SK-N-SH treated with all-trans-retinoic acid at 6 μM for 48 hours (cell line): ENCODE measurements around the gene MAFF.

Experiments used
- ATAC-seq: fragments of 200-7000 bp; cut with Tn5 transposase; 3 replicates; pipeline ENCODE4 v1.9.1; 2020; ENCODE audit warnings: mild to moderate bottlenecking, moderate library complexity
- ARNTL ChIP-seq: fragments of 450-650 bp; formaldehyde crosslinking; IDR thresholded peaks from 2 replicates; pipeline ENCODE4 v1.5.0; 2020; ENCODE audit warnings: low read depth, mild to moderate bottlenecking, moderate library complexity, borderline replicate concordance
- BACH2 ChIP-seq: fragments of 250-450 bp; sonication (Bioruptor Pico); IDR thresholded peaks from 2 replicates; pipeline ENCODE4 v1.9.0; 2021; ENCODE audit warnings: mild to moderate bottlenecking, borderline replicate concordance
- CSDC2 ChIP-seq: fragments of 250-450 bp; sonication (Bioruptor Pico); IDR thresholded peaks from 2 replicates; pipeline ENCODE4 v1.5.0; 2020; ENCODE audit warnings: mild to moderate bottlenecking, moderate library complexity
- CSRNP3 ChIP-seq: fragments of 250-450 bp; sonication (Bioruptor Pico); IDR thresholded peaks from 2 replicates; pipeline ENCODE4 v1.5.1; 2021; ENCODE audit warnings: mild to moderate bottlenecking, moderate library complexity
- ESRRG ChIP-seq: fragments of 250-450 bp; sonication (Bioruptor Pico); IDR thresholded peaks from 2 replicates; pipeline ENCODE4 v1.6.1; 2021; ENCODE audit warnings: mild to moderate bottlenecking
- GLIS3 ChIP-seq: fragments of 250-450 bp; sonication (Bioruptor Pico); IDR thresholded peaks from 2 replicates; pipeline ENCODE4 v1.5.0; 2020; ENCODE audit warnings: mild to moderate bottlenecking, moderate library complexity
- OSR1 ChIP-seq: fragments of 250-450 bp; sonication (Bioruptor Pico); IDR thresholded peaks from 2 replicates; pipeline ENCODE4 v1.8.0; 2022; ENCODE audit warnings: moderate library complexity, mild to moderate bottlenecking, inconsistent platforms
- PPARA ChIP-seq: fragments of 250-450 bp; sonication (Bioruptor Pico); IDR thresholded peaks from 2 replicates; pipeline ENCODE4 v1.5.0; 2020; ENCODE audit warnings: mild to moderate bottlenecking, borderline replicate concordance
- RARB ChIP-seq: fragments of 250-450 bp; sonication (Bioruptor Pico); IDR thresholded peaks from 2 replicates; pipeline ENCODE4 v1.8.0; 2021; ENCODE audit warnings: mild to moderate bottlenecking, moderate library complexity
- SNAI2 ChIP-seq: fragments of 250-450 bp; sonication (Bioruptor Pico); IDR thresholded peaks from 2 replicates; pipeline ENCODE4 v1.5.0; 2020; ENCODE audit warnings: mild to moderate bottlenecking, moderate library complexity
- TCF4 ChIP-seq: fragments of 250-450 bp; sonication (Bioruptor Pico); IDR thresholded peaks from 2 replicates; pipeline ENCODE4 v1.8.0; 2021; ENCODE audit warnings: mild to moderate bottlenecking, moderate library complexity, borderline replicate concordance
- TOX ChIP-seq: fragments of 250-450 bp; sonication (Bioruptor Pico); IDR thresholded peaks from 2 replicates; pipeline ENCODE4 v1.8.0; 2021; ENCODE audit warnings: mild to moderate bottlenecking, moderate library complexity, borderline replicate concordance
- TSHZ2 ChIP-seq: fragments of 250-450 bp; sonication (Bioruptor Pico); IDR thresholded peaks from 2 replicates; pipeline ENCODE4 v1.5.0; 2020; ENCODE audit warnings: mild to moderate bottlenecking, moderate library complexity
- ZC3H10 ChIP-seq: fragments of 250-450 bp; sonication (Bioruptor Pico); IDR thresholded peaks from 2 replicates; pipeline ENCODE4 v1.5.1; 2021; ENCODE audit warnings: mild to moderate bottlenecking, moderate library complexity
- ZFP3 ChIP-seq: fragments of 250-450 bp; sonication (Bioruptor Pico); IDR thresholded peaks from 2 replicates; pipeline ENCODE4 v1.5.0; 2020; ENCODE audit warnings: mild to moderate bottlenecking, moderate library complexity
- ZFP30 ChIP-seq: fragments of 450-650 bp; formaldehyde crosslinking; IDR thresholded peaks from 2 replicates; pipeline ENCODE4 v1.5.0; 2022; ENCODE audit warnings: mild to moderate bottlenecking, moderate library complexity
- ZNF565 ChIP-seq: fragments of 450-650 bp; formaldehyde crosslinking; conservative IDR thresholded peaks from 2 replicates; pipeline ENCODE4 v1.5.0; 2020; ENCODE audit warnings: low read depth, mild to moderate bottlenecking, moderate library complexity
- ZNF70 ChIP-seq: fragments of 450-650 bp; formaldehyde crosslinking; IDR thresholded peaks from 2 replicates; pipeline ENCODE4 v1.5.0; 2020; ENCODE audit warnings: mild to moderate bottlenecking, moderate library complexity
- ZNF8 ChIP-seq: fragments of 450-650 bp; formaldehyde crosslinking; IDR thresholded peaks from 2 replicates; pipeline ENCODE4 v1.5.0; 2020; ENCODE audit warnings: mild to moderate bottlenecking, moderate library complexity
- TF ChIP-seq, protein P1 (sequence below): fragments of 250-450 bp; sonication (Bioruptor Pico); IDR thresholded peaks from 2 replicates; pipeline ENCODE4 v1.8.0; 2020; ENCODE audit warnings: mild to moderate bottlenecking, moderate library complexity, borderline replicate concordance
- TF ChIP-seq, protein P2 (sequence below): fragments of 250-450 bp; sonication (Bioruptor Pico); IDR thresholded peaks from 2 replicates; pipeline ENCODE4 v1.5.1; 2020; ENCODE audit warnings: low read depth, mild to moderate bottlenecking, moderate library complexity

Gene MAFF

GRCh38 chr22:38190581-38190980 is 11.2 kb upstream of the MAFF start:
- TF ChIP-seq ZC3H10 (CRISPR knock-in tag) = no peak
- no peak for TF ChIP-seq ZNF565 (CRISPR knock-in tag)
- no peak for TF ChIP-seq ZFP30 (CRISPR knock-in tag)
- TF ChIP-seq ARNTL = no peak
- TF ChIP-seq BACH2 (CRISPR knock-in tag) = no peak
- no peak for TF ChIP-seq PPARA
- TF ChIP-seq, protein P1, sequence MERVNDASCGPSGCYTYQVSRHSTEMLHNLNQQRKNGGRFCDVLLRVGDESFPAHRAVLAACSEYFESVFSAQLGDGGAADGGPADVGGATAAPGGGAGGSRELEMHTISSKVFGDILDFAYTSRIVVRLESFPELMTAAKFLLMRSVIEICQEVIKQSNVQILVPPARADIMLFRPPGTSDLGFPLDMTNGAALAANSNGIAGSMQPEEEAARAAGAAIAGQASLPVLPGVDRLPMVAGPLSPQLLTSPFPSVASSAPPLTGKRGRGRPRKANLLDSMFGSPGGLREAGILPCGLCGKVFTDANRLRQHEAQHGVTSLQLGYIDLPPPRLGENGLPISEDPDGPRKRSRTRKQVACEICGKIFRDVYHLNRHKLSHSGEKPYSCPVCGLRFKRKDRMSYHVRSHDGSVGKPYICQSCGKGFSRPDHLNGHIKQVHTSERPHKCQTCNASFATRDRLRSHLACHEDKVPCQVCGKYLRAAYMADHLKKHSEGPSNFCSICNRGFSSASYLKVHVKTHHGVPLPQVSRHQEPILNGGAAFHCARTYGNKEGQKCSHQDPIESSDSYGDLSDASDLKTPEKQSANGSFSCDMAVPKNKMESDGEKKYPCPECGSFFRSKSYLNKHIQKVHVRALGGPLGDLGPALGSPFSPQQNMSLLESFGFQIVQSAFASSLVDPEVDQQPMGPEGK (CRISPR knock-in tag) = no peak
- no peak for TF ChIP-seq CSDC2 (CRISPR knock-in tag)
- TF ChIP-seq SNAI2 = no peak
- no peak for TF ChIP-seq RARB (CRISPR knock-in tag)
- TF ChIP-seq TOX (CRISPR knock-in tag) = no peak
- TF ChIP-seq GLIS3 (CRISPR knock-in tag) = no peak
- TF ChIP-seq CSRNP3 (CRISPR knock-in tag) = no peak
- TF ChIP-seq ZFP3 (CRISPR knock-in tag) = no peak
- no peak for TF ChIP-seq ZNF70 (CRISPR knock-in tag)
- TF ChIP-seq OSR1 (CRISPR knock-in tag) = no peak
- TF ChIP-seq ESRRG (CRISPR knock-in tag) = no peak
- no peak for TF ChIP-seq TCF4
- no peak for TF ChIP-seq TSHZ2 (CRISPR knock-in tag)
- TF ChIP-seq, protein P2, sequence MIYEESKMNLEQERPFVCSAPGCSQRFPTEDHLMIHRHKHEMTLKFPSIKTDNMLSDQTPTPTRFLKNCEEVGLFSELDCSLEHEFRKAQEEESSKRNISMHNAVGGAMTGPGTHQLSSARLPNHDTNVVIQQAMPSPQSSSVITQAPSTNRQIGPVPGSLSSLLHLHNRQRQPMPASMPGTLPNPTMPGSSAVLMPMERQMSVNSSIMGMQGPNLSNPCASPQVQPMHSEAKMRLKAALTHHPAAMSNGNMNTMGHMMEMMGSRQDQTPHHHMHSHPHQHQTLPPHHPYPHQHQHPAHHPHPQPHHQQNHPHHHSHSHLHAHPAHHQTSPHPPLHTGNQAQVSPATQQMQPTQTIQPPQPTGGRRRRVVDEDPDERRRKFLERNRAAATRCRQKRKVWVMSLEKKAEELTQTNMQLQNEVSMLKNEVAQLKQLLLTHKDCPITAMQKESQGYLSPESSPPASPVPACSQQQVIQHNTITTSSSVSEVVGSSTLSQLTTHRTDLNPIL = no peak
- TF ChIP-seq, all 23 proteins: peak for 0
- ATAC-seq = no peak

GRCh38 chr22:38191055-38191454 is 10.7 kb upstream of the MAFF start:
- ATAC-seq = no peak
- TF ChIP-seq BACH2 (CRISPR knock-in tag) (no peak), OSR1 (CRISPR knock-in tag) (no peak), SNAI2 (no peak), ZNF565 (CRISPR knock-in tag) (no peak), CSRNP3 (CRISPR knock-in tag) (no peak), TSHZ2 (CRISPR knock-in tag) (no peak), TCF4 (no peak), ZFP30 (CRISPR knock-in tag) (no peak), ARNTL (no peak), ZNF8 (no peak)
- TF ChIP-seq, protein P1 (CRISPR knock-in tag) = no peak
